ENCODE measurements around the gene NRG3. TPM values are rescaled to one million over a fixed set of nuclear protein-coding genes. Genes with fewer than 3 reads are reported as not detected.

NRG3 gene
- total and polyA plus RNA-seq, 12 donors: 0.03 to 0.73 (median 0.13) TPM; not detected in 5

- 58 to 73% methylated on average over 5 of the region's 5 CpGs for WGBS, 2 donors
- intact Hi-C loops (cut with DNase I): no loop called here
- Histone ChIP-seq H3K27me3 (no peaks in the 10 kb centered on the region), H3K27ac (no peak overlapping the region), H3K9me3 (no peaks in the 10 kb centered on the region), H3K4me1 (no peaks in the 10 kb centered on the region), H3K36me3 (no peaks in the 10 kb centered on the region), H3K4me3 (no peak overlapping the region)
- TF ChIP-seq, protein P1, sequence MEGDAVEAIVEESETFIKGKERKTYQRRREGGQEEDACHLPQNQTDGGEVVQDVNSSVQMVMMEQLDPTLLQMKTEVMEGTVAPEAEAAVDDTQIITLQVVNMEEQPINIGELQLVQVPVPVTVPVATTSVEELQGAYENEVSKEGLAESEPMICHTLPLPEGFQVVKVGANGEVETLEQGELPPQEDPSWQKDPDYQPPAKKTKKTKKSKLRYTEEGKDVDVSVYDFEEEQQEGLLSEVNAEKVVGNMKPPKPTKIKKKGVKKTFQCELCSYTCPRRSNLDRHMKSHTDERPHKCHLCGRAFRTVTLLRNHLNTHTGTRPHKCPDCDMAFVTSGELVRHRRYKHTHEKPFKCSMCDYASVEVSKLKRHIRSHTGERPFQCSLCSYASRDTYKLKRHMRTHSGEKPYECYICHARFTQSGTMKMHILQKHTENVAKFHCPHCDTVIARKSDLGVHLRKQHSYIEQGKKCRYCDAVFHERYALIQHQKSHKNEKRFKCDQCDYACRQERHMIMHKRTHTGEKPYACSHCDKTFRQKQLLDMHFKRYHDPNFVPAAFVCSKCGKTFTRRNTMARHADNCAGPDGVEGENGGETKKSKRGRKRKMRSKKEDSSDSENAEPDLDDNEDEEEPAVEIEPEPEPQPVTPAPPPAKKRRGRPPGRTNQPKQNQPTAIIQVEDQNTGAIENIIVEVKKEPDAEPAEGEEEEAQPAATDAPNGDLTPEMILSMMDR (IDR thresholded peaks at IDR 0.05): no peak
- DNase-seq (no peak), ATAC-seq (no peak)
Measured at GRCh38 chr10:82968533-82968932, 1093.5 kb downstream of the NRG3 start.

GRCh38 chr10:82969405-82969804 lies 1094.4 kb downstream of the NRG3 start:
- intact Hi-C loops (cut with DNase I): no loop called here
- H3K27ac ChIP-seq: no peak overlapping the region
- H3K4me3 ChIP-seq: no peak overlapping the region
- DNase-seq (no peak), ATAC-seq (no peak)
- no peaks in the 10 kb centered on the region for H3K9me3 ChIP-seq
- no peaks in the 10 kb centered on the region for H3K36me3 ChIP-seq
- TF ChIP-seq, protein P1 (IDR thresholded peaks at IDR 0.05): peak in 5 of 9 donors; percentile 20 to 46 (median 30)
- no peaks in the 10 kb centered on the region for H3K4me1 ChIP-seq
- no peaks in the 10 kb centered on the region for H3K27me3 ChIP-seq
- WGBS, 2 donors: 61 to 73% methylated on average over 1 of the region's 1 CpG

GRCh38 chr10:82980321-82980720 lies 1105.3 kb downstream of the NRG3 start:
- intact Hi-C loops (cut with DNase I): no loop called here
- no peak for ATAC-seq
- 50 to 58% methylated on average over 5 of the region's 5 CpGs for WGBS, 2 donors

DNA sequence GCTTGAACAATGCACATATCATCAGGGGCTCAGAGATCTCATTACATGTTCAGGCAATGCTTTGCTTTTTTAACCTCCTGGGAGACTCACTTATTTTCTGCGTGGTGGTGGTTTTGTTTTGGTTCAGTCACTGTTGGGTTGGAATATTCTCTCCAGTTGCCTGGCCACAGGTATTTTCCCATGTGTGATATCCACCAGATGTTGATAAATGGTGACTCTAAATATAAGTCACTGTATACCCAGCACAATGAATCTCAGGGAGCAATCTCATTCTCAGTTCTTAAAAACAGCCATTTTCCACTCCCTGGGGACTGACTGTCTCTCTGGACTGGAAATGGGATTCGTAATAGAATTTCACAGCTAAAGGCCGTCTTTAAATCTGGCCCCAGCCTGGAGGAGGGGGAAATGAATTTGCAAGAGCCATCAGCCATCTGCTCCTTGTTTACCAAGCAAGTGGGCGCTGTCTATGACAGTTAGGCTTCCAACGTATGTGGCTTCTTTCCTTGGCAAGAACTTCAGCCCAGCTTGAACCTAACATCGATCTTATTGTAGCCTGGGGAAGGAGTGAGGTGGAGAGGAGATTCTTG lies 1106.2 kb downstream of the NRG3 start:
- WGBS, 2 donors: 72 to 73% methylated on average over 6 of the region's 6 CpGs
- ATAC-seq: no peak
- intact Hi-C loops (cut with DNase I): no loop called here
- peak overlapping the region in 2 of 10 donors; percentile 16 to 41 for H3K27ac ChIP-seq
- H3K36me3 ChIP-seq: no peaks in the 10 kb centered on the region
- H3K27me3 ChIP-seq: no peaks in the 10 kb centered on the region
- no peak overlapping the region for H3K4me3 ChIP-seq
- H3K9me3 ChIP-seq: no peaks in the 10 kb centered on the region
- DNase-seq: no peak
- TF ChIP-seq, protein P1 (IDR thresholded peaks at IDR 0.05): no peak
- H3K4me1 ChIP-seq: peaks cover 0 to 4% (median 0%) of the 10 kb centered on the region in 9 donors

More at GRCh38 chr10:82980321-82980720, 1105.3 kb downstream of the NRG3 start:
- Histone ChIP-seq H3K4me3 (no peak overlapping the region), H3K27me3 (no peaks in the 10 kb centered on the region), H3K9me3 (no peaks in the 10 kb centered on the region), H3K4me1 (peaks cover 0 to 4% (median 0%) of the 10 kb centered on the region in 9 donors), H3K36me3 (no peaks in the 10 kb centered on the region), H3K27ac (no peak overlapping the region)
- no peak for DNase-seq
- TF ChIP-seq, protein P1 (IDR thresholded peaks at IDR 0.05): no peak

Measured in heart right ventricle (tissue), 16 donors.